ENCODE results near the gene TACC3.

The TACC3 gene

DNA sequence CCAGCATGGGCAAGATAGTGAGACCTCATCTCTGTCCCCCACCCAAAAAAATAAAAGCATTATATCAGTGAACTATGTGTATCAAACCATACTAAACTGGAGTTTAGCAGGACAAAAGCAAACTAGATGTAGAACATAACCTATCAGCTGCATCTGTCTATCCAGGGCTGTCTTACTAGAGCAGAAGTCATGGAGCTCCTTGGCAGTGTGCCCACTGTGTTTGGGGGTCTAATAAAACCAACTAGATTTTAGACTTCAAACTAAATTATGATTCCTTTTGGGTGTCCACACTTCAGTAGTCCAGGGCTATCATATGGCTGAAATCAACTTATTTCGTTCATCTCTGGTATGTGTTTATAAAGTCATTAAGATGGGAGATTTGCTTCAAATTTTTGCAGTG, 17.5 kb upstream of the TACC3 start:
- no peak for DNase-seq (ENCODE audit: low spot score)

DNA sequence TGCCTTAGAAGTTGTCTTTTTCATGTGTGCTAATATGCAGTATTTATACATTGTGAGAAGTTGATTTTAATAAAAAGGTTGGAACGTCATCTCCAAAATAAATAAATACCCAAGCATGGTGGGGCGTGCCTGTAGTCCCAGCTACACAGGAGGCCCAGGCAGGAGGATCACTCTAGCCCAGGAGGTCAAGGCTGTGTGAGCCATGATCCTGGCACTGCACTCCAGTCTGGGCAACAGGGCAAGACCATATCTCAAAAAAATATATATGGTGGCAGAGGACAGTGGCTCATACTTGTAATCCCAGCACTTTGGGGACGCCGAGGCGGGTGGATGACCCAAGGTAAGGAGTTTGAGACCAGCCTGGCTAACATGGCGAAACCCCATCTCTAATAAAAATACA, 15.6 kb upstream of the TACC3 start:
- DNase-seq (ENCODE audit: low spot score) = no peak

DNA sequence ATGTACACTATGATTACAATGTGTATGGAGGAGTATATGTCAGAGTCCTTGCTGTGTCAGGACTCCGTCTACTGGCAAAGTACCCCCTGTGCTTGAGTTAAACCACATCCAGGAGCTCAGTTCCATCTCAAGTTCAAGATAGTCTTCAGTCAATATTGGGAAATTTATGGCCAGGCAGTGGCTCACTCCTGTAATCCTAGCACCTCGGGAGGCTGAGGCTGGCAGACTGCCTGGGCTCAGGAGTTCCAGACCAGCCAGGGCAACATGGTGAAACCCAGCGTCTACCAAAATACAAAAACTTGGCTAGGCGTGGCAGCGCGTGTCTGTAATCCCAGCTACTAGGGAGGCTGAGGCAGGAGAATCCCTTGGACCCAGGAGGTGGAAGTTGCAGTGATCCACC, 15.0 kb upstream of the TACC3 start:
- DNase-seq (ENCODE audit: low spot score) = no peak

DNA sequence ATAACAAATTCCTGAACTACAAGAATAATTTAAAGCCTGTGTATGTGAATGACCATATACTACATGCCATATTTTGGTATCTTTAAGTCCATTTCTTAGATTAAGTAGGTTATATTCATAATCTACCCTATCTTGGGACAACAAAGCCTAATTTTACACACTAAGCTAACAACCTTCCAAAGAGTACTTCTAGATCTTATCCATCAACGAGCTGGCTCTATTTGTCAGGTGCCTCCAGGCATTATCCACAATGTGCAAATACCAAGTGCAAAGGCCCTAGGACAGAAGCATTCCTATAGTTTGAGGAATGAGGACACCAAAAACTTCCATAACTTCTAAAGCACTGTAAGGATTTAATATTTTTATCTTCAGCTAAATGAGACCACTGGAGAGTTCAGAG, 12.7 kb upstream of the TACC3 start:
- DNase-seq (ENCODE audit: low spot score) = no peak

DNA sequence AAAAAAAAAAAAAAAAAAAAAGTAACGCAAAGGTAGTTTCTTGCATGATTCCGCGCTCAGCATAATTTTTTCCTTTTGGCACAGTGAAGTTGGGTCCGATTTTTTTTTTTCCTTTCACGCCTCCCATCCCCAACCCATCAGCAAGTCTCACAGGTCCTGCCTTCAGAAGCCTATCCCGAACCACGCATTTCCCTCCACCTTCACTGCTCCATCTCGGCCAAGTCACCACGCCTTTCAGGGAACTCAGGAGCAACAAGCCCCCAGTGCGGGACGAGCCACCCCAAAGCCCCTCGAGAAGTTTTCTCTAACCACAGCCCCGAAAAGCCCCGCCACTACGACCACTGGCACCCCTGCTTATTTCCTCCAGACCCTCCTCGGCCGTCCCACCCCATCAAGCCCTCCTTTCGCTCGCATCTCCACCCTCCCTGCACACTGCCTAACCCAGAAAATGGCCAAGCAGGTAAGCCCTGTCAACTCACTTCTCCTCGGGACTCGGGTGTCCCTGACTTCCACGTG, 10.2 kb upstream of the TACC3 start:
- no peak for DNase-seq (ENCODE audit: low spot score)

DNA sequence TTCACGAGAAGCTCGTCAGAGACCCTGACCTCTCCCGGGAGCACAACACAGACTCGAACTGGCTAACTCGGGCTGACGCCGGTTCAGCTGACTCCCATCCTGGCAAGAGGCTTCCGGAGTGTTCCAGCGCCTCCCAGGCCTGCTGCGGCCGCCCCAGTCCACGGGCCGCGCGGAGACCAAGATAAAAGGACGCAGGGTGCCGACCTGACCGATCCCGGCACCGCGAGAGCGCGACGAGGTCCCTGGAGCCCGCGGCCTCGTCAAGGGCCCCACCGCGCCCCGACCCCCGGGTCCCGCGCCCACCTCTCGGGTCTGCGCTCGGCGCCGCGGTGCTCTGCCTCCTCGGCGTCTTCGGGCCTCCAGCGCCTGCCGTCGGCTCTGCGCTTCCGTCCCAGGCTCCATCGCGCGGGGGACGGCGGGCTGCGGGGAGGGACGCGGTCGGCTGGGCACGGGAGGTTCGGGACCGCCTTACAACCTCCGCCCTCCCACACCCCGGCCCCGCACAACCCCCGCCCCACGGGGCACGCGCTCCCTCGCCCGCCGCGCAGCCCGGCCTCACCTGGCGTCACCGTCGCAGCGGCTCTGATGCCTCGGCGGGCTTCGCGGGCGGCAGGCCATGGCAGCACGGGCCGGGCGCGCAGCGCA, 9.6 kb upstream of the TACC3 start:
- peak; percentile 68 for DNase-seq (ENCODE audit: low spot score)

DNA sequence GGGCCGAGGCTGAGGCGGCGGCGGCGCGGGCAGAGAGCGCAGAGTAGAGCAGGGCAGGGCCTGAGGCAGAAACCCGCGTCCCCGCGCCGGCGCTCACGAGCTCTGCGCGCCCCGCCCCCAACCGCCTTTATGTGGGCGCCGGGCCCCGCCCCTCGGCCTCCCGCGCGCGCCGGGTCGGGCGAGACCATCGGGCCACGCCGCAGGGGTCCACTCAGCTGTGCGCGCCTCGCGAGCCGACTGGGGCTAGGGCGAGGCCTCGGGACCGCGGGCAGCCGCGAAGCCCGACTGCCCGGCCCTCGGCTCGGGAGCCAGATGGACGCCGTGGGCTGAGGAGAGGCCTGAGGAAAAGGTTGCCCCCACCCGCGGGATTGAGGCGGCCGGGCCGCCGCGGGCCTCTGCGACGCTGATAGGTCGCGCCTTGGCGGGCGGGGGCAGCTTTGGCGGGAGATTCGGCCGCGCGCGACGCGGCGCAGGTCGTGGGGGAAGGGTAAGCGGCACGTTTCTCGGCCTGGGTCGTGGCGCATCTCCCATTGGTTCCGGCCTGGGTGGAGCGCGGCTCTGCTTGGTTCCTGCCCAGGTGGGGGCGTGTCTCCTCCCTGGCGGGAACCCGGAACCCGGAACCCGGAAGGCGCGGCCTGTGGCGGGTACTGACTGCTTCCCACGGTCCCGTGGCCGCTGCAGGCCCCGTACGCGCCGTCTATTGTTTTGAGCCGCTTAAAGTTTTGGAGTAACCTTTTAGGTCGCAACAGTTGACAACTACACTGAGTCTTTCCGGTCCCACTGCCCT, 8.9 kb upstream of the TACC3 start, which contains the start of gene SLBP:
Gene SLBP (minus strand): TSS at position 104 of the 787 bp plus-strand sequence. CDS start 131 bp downstream, outside the sequence.
- peak; percentile 94 for DNase-seq (ENCODE audit: low spot score)

DNA sequence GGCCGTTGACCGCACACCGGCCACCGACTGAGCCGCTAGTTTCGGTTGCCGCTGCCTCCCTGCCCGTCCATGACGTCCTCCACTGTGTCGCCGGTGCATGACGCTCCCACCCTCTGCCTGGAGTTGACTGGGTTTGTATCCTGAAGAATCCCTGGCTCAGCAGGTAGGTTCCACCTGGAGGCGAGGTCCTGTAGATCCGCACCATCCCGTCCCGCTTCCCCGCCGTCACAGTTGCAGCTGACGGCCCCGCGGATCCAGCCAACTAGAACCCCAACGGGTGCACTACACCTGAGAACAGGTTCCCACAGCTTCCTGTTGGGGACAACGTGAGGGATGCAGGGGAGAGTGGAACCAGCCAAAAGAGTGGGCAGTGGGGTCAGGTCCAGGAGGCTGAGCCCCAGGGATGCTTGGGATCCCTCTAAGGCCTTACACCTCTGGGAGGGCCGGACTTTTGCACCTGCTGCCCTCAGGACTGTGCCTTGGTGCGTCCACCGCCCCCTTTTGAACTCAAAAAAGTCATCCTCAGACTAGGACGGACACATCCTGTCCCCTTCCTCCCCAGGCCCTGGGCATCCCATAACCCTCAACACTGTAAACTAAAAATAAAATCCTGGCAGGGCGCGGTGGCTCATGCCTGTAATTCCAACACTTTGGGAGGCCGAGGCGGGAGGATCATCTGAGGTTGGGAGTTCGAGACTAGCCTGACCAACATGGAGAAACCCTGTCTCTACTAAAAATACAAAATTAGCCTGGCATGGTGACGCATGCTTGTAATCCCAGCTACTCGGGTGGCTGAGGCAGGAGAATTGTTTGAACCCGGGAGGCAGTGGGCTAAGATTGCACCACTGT, 8.1 kb upstream of the TACC3 start:
- no peak for DNase-seq (ENCODE audit: low spot score)

DNA sequence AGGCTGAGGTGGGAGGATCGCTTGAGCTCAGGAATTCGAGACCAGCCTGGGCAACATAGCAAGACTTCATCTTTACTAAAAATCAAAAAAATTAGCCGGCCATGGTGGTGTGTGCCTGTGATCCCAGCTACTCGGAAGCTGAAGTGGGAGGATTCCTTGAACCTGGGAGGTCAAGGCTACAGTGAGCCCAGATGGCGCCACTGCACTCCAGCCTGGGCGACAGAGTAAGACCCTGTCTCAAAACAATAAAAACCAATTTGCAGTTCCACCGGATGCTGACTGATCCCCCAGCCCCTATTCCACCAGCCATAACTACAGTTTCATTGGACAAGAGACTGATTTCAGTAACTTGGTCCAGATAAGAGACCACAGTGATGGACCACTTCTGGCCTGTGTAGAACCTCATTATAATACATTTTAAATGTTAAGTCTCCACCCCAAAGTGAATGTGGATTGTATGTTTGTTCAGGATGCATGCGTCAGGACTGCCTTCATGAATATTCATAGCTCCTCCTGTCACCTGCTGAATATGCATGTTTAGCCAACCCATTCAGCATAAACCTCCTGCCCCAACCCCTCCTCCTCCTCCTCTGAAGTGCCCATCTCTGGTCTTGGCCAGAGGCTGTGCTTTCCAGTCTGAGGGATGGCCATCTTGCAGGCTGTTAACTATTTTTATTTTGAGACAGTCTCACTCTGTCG, 6.9 kb upstream of the TACC3 start:
- DNase-seq (ENCODE audit: low spot score) = no peak

DNA sequence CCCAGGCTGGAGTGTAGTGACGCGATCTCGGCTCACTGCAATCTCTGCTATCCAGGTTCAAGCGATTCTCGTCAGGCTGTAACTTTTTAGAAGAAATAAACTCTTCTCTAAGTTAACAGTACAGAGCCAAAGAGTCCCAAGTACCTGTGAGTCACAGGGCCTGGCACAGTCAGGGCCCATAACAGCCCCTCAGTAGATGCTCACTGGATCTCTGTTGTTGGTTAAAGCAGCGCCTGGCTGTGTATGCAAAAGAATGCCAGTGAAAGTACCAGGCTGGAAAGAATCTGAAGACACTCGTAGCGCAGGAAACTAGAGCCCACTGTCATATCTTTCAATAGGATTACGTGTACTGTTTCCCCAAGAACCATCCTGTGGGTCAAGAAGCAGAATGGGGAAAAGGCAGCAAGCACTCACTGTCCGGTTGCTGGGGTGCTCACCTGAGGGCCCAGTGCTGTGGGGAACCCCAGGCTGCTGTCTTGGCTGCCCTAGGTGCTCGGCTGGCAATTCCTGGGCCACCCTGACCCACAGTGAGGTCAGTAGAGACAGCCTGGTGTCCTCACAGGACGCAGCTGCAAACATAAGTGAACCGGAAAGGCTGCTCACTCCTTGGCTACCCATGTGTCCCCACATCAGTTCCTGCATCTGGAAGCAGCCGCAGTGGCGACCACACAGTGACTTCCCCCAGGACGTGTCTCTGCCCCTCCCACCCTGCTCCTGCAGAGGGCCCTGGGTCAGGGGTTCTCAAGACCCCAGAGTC, 6.1 kb upstream of the TACC3 start:
- no peak for DNase-seq (ENCODE audit: low spot score)

DNA sequence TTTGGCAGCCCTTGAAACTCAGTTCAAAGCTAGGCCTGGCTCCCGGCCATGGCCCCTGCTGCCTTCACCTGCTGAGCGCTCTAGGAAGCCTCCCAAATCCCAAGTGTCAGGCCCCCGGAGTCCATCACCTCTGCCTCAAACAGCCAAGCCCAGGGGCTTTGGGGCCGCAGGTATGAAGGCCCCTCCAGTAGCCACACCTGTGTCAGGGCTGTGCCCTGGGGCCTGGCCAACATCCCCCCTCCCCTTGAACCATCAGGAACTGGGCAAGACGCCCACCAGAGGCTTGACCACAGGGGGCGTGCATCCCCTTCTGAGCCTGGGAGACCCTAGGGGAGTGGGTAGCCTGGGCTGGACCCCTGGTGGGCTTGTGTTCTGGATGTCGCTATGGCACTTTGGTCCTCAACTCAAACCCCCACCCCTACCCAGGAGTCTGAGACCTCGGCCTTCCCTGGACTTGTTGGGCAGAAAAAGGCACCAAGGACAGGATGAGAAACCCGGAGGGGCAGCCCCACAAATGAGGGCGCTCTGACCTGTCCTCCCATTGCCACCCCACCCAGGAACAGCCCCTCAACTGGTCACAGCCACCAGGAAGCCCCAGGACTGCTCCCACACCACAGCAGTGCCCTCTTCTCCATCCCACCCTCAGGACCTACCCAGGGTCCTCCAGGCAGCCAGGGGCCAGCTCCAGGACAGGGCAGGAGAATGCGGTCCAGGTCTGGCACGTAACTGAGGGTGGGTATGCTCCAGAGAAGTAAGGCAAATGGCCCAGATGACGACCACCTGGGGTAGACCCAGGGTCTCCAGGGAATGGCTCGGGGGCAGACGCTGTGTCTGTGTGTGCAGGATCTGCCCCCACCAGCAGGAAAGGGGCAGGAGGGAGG, 5.0 kb upstream of the TACC3 start:
- no peak for DNase-seq (ENCODE audit: low spot score)

DNA sequence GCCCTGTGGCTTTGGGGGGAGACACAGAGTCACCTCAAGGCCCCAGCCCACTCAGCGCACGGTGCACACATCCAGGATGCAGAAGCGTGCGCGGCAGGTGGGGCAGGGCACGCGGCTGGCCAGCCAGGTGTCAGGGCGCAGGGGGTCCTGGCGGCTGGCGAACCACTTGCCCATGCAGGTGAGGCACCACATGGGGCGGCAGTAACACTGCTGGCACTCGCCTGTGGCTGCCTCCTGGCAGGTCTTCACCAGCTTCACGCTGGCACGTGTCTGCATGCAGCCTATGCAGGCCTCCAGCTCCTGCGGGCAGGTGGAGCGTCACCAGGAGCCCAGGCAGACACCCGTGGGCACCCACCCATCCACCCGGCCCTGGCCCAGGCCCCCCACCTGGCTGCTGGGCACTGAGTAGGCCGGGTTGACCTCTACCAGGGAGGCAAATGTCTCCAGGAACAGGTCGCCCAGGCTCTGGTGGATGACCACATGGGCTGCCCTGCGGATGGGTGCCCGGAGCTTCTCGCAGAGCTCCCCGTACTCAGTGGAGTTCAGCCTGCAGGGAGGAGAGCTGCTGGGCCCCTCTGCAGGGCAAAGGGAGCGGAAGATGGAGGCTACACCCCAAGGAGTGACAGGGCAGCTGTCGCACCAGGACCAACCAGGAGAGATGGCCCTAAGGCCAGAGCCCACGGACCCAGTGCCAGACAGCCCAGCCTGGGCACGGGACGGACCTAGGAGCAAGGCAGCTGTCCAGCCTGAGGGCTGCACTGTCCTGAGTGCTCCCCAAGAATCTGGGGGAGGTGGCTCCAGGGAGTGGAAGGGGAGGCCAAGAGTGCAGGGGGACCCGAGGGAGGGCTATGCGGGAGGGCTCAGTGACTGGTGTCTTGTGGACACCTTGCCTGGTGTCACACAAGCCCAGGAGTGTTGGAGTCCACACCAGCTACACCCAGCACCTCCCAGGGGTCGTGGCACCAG, 3.9 kb upstream of the TACC3 start:
- no peak for DNase-seq (ENCODE audit: low spot score)

DNA sequence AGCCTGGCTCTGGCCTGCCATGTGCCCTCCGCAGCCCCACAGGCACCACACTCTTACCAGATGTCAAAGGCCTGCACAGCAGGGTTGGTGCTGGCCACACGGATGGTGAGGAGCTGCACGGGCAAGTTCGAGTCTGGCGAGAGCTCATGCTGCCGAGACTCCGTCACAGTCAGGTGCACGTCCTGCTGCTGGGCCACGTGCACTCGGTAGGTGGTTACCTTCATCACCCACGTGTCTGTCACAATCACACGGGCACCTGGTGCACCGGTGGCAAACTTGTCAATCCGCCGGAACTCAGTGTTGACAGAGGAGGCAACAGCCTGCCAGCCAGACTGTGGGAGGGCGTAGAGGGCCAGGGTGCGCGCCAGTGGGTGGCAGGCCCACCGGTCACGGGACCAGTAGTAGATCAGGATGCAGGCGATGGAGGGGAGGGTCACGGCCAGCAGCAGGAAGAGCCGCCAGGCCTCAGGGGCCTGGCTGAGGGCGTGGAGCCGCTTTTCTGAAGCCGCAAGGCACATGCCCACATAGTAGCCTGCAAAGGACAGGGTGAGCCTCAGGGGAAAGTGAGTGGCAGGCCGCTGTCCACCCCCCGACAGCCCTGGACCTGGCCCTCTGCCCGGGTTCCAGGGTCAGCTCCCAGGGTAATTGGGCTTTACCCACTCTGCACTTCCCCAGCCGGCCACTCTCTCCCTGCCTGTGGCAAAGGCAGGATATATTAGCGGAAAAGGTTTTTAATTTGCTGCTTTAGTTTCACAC, 3.0 kb upstream of the TACC3 start:
- no peak for DNase-seq (ENCODE audit: low spot score)

DNA sequence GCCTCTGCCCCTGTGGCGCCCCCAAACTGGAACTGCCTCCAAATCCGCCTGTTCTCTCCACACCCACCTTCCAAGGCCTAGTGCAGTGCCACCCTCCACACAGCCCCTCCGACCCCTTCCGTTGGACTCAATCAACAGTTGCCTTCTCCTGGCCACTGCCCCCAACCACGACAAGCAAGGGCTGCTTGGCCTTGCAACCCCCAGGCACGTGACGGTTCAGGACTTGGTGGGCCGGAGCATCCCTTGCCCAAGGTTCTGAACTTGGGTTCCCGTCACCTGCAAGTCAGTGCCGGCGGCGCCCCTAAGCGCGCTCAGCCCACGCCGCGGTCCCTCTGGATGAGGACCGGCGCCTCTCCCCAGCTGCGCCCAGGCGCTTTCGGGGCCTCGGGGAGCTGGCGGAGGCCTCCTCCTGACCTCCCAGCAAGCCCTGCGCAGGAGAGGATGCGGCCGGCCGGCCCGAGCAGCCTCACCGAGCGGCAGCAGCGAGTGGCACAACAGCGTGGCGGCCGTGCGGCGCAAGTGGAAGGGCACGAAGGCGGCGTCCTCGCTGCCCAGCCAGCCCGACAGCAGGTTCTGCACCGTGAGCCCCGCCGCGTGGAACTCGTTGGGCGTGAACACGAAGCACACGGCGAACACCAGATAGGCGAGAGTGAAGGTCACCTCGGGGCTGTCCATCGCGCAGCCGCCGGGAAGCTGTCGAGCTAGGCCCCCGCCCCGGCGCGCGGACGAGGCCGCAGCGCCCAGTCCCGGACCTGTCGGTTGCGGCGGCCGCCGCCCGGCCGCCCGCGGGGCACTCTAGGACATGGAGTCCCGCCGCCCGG, 948 bp upstream of the TACC3 start:
- DNase-seq (ENCODE audit: low spot score) = peak; percentile 40

DNA sequence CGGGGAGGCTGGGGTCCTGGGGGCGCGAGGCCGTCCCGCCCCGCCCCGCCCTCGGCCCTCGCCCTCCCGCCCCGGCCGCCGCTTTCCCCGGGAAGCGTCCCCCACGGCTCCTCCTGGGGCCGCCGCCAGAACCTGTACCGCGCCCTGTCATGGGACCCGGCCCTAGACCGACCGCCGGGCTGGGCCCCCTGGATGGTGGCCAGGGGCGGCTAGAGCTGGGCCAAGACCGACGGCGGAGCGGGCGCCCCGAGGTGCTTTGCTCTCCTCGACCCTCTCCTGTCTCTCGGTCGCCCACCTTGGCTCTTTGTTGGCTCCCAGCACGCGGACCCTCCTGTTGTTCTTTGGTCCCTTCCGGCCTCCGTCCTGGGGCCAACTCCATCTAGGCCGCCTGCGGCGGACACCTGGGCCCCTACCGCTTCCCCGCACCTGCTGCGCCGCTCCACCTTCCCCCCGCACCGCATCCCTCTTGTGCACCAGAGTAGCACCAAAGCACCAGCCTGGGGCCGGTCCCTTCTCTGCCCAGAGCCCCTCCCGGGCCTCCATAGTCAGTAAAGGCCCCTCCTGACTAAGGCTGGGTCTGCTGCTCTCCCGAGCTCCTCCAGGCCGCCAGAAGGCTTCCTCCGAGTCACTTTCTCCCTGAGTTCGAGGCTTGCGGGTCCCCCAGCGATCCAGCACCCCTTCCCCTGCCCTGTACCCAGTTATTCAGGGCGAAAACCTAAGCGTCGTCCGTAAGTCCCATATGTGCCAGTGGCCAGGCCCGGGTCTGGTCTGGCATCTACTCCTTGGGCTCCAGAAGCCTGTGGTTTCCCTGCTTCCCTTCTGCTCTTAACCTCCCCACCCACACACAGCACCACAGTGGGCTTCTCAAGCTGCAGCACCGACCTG, 587 bp downstream of the TACC3 start:
- DNase-seq (ENCODE audit: low spot score) = no peak

DNA sequence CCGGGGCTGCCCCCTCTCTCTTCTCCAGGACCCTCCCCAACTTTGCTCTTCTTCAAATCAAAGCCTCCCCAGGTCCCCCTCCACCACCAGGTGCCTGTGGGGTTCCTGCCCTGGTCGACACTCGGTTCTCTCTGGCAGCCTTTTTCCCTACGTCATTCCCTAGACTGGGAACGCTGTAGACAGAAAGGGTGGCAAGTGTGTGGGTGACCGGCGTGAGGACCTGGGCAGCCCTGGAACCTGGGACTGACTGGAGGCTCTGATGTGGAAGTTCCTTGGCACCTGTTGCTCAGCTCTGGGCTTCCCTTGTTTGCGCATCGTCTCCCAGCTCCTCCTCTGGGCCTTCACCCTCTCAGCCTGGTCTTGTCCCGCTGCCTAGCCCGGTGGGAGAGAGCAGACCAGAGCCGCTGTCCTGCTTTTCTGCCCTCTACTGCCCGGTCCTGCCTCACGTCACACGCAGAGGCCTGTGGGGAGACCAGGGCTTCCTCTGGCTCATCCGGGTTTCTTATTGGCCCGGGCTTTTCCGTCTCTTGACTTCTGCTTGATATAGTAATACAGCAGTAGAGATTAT, 1.3 kb downstream of the TACC3 start:
- no peak for DNase-seq (ENCODE audit: low spot score)

All from AG08395 (cell line).